ENCODE data around the gene PHC2. TPM values are rescaled to one million over a fixed set of nuclear protein-coding genes. Genes with fewer than 3 reads are reported as not detected.

PHC2 gene
- total and polyA plus RNA-seq, 2 of the 13 experiments (the other 11 are each of a cell fraction or from before 2014, with no cell fraction given): 52.5 to 84.9 TPM

- no peak overlapping the region for H3K4me2 ChIP-seq (ENCODE audit: low read depth, low read length)
- 10% methylated on average over 2 of the region's 4 CpGs for WGBS (ENCODE audit: low lambda C conversion rate)
- POLR2A ChIA-PET: no interaction called here
- DNase-seq (ENCODE audit: low spot score) (no peak), ATAC-seq (no peak), FAIRE-seq (no peak)
- in situ Hi-C loops (cut with HindIII; ENCODE audit: extremely low pct_ligation_motif_present, low pct_unique_long_range_greater_than_20kb) (loop anchor here (10.0 kb wide), 1 partner anchor 93 kb away; no protein-coding TSS in a partner anchor), intact Hi-C loops (cut with micrococcal nuclease; ENCODE audit: unreplicated experiment) (no loop called here)
- no peak overlapping the region for H3K27ac ChIP-seq (ENCODE audit: extremely low read length, insufficient read depth, low read length)
- no peaks in the 10 kb centered on the region for H4K20me1 ChIP-seq (ENCODE audit: insufficient read depth, low read length)
- no TSS peak for BruUV-seq (replicated peaks)
- TF ChIP-seq RFX3 (CRISPR knock-in tag; IDR thresholded peaks at IDR 0.05) (no peak), RXRA (CRISPR knock-in tag; IDR thresholded peaks at IDR 0.05) (no peak), ZNF569 (CRISPR knock-in tag; IDR thresholded peaks at IDR 0.05; ENCODE audit: borderline replicate concordance) (no peak), KDM5A (IDR thresholded peaks at IDR 0.05; ENCODE audit: borderline replicate concordance, low read length) (no peak), JUN (CRISPR knock-in tag; IDR thresholded peaks at IDR 0.05) (no peak), JDP2 (CRISPR knock-in tag; IDR thresholded peaks at IDR 0.05; ENCODE audit: borderline replicate concordance) (no peak), NR2F2 (IDR thresholded peaks at IDR 0.05; ENCODE audit: borderline replicate concordance, low read depth) (no peak), BCLAF1 (IDR thresholded peaks at IDR 0.05) (no peak), ZMAT3 (CRISPR knock-in tag; conservative IDR thresholded peaks at IDR 0.05) (no peak)
- no peak overlapping the region for H3K9ac ChIP-seq (ENCODE audit: insufficient read depth, low read depth, low read length)
- CTCF ChIA-PET (ENCODE audit: low intra/inter-chr PET ratio, low total read pairs): no interaction called here
- peaks cover 17% of the 10 kb centered on the region for H3K4me1 ChIP-seq (ENCODE audit: insufficient read depth, low read length)
- no peak overlapping the region for H3K4me3 ChIP-seq (replicated peaks in 1 of 3; ENCODE audit: insufficient read depth in 1 of 3, low read depth in 2 of 3, low read length in 3 of 3)
- no peak overlapping the region for H2AFZ ChIP-seq (ENCODE audit: low read length)
- peaks cover under 1% of the 10 kb centered on the region for H3K79me2 ChIP-seq (ENCODE audit: insufficient read depth, low read length)
- H3K27me3 ChIP-seq (ENCODE audit: control insufficient read depth in 1 of 2, insufficient read depth in 2 of 2, low read length in 2 of 2): peaks cover 3 to 12% of the 10 kb centered on the region in 2 experiments; a peak in 2 of 5 replicates
- no peaks in the 10 kb centered on the region for H3K9me3 ChIP-seq (ENCODE audit: low read length)
- H3K36me3 ChIP-seq (replicated peaks in 1 of 2; ENCODE audit: control insufficient read depth in 1 of 2, insufficient read depth in 2 of 2, low read length in 2 of 2): no peaks in the 10 kb centered on the region
Measured at GRCh38 chr1:33468011-33468410, 37.1 kb upstream of the PHC2 start.

Measured in HepG2 (cell line).